Measurements from ENCODE around the gene RIT1.
"Not testable (repeated sequence)": the region's sequence is repeated elsewhere in the genome, so short reads cannot be mapped to it uniquely, and the experiment has no call there.

GRCh38 chr1:155896476-155896875 is 14.7 kb downstream of the RIT1 start:
- TF ChIP-seq CTCF, POLR2A (IDR thresholded peaks at IDR 0.05): not testable (repeated sequence)

Data from Peyer's patch (tissue), 4 donors.